Adipose tissue (tissue), 3 donors: ENCODE data around the gene LPCAT4. TPM values are rescaled to one million over a fixed set of nuclear protein-coding genes. Genes with fewer than 3 reads are reported as not detected.
"Not testable (repeated sequence)": the region's sequence is repeated elsewhere in the genome, so short reads cannot be mapped to it uniquely, and the experiment has no call there.

ENCODE experiments used
- H3K27ac ChIP-seq: one replicate; pipeline ENCODE4 v1.5.1; 2013; ENCODE audit warnings: low read depth, low read length
- WGBS, 3 donors: extraction: QIAGEN DNeasy Blood & Tissue Kit; methylation state at CpG; one replicate each; pipeline ENCODE4 v1.1.7; 2013; 5-methylcytosine and 5-hydroxymethylcytosine counted together
- polyA plus RNA-seq, 3 donors: library from polyadenylated mRNA; stranded (reverse); fragments of 200-250 nt; gene quantifications; one replicate each; pipeline ENCODE4 v1.2.3, GENCODE V29; 2013
- donor health status: healthy with polysubstance abuse.
- donor health status: Bipolar disorder and iron deficiency.
- donor health status: healthy.

Gene LPCAT4
- polyA plus RNA-seq, 3 donors = 11.4 to 39.8 (median 20.7) TPM

DNA sequence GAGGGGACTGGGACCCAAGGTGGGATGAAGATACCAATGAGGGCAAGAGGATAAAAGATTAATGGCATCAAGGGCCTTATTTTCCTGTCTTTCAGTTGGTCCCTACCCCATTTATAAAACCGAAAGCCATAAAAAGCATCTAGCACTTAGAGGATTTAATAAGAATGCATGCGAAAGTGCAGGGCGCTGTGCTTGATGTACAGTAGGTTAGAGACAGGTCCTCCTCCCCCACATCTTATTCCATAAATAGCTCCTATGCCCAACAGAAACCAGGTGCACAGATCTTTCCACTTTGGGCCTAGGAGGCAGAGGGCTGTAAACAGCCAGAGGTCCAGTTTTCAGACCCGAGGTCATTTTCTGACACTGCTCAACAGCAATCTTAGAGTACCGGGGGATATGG, 1.2 kb downstream of the LPCAT4 start:
- no peak overlapping the region for H3K27ac ChIP-seq
- 34 to 41% (median 34%) methylated on average over 5 of the region's 5 CpGs for WGBS, 3 donors

DNA sequence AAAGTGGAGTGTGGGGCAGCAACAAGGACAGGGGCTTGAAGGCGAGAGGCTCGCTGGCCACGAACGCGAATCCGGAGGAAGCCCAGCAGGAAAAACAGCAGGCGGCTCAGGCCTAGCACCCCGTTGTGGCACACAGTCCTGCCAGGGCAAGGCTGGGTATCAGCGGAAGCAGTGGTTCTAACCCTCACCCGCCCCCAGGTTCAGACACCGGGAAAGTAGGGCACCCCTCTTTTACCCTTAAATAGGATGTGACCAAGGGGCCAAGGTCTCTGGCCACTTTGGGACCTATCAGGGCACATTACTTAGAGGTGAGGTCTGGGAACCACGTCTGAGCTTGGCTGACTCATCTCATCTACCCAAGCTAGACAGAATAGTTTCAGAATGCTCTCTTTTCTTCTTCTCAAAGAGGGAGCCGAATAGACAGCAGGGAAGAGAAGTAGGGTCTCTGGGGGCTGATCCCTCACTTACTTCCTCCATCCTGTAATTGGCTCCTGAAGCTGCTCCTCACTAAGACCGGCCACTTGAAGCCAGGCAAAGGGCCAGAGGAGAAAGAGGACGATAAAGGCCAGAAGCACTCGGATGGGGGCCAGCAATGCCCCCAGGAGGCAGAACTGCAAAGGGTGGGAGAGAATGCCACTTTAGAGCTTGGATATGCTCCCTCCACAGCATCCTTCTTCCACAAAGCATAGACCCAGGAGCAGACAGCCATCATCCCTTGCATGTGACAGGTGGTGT, 1.7 kb downstream of the LPCAT4 start:
- WGBS, 3 donors = 76 to 87% (median 81%) methylated on average over 16 of the region's 16 CpGs
- no peak overlapping the region for H3K27ac ChIP-seq

GRCh38 chr15:34364041-34364440, 3.0 kb downstream of the LPCAT4 start:
- WGBS, 3 donors = 94 to 96% (median 95%) methylated on average over 8 of the region's 8 CpGs
- no peak overlapping the region for H3K27ac ChIP-seq

DNA sequence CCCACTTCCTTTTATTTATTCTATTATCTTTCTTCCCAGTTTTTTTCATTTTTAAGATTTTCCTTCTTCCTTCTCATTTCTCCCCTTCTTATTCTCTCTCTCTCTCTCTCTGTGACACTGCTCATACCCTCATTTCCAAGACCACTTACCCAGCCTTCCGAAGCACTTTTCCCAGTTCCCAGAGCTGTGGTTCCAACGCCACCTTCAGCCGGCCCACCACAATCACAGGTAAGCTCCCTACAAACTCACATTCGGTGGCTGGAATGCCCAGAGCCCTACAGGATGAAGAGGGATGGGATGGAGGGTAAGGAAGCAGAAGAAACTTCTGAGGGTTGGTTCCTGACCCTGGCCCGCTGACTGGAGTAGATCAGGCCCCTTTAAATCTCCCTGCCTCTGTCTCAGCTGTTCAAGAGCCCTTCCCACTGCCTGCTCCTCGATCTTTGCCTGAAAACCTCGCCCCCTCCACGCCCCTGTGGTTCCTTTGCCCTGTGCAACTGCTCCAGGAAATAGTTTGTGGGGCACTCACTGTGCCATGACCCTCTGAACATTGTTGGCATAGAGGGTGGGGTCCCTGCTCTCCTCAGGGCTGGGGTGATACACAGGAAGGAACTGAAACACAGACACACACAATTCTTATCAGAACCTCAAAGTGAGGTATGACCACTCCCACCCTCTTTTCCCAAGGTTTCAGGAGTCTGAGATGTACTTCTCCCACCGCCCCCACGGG, 4.8 kb downstream of the LPCAT4 start:
- WGBS, 3 donors = 78 to 89% (median 81%) methylated on average over 10 of the region's 10 CpGs
- H3K27ac ChIP-seq = no peak overlapping the region

GRCh38 chr15:34361278-34361677, 5.7 kb downstream of the LPCAT4 start:
- H3K27ac ChIP-seq = no peak overlapping the region
- 85 to 95% (median 92%) methylated on average over 7 of the region's 7 CpGs for WGBS, 3 donors

DNA sequence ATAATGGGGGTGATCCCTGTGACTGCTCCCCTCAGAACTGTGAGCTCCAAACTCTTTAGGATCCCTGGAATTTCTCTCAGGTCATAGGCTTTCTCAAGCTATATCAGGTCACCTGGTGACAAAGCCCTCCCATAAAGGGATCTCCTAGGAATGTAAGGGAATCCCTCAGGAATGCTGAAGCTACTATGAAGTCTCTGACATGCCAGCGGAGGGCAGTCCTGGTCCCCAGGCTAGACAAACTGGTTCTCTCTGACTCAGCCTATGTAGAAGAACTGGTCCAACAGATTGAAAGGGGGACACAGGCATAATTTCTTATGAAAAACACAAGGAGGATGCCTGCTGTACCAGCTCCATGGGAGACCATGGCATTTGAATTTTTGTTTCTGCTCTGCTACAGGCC, 6.7 kb downstream of the LPCAT4 start:
- no peak overlapping the region for H3K27ac ChIP-seq

GRCh38 chr15:34359416-34359815, 7.6 kb downstream of the LPCAT4 start:
- WGBS, 3 donors = 76 to 82% (median 80%) methylated on average over 3 of the region's 3 CpGs
- no peak overlapping the region for H3K27ac ChIP-seq

More for the DNA sequence above, 6.7 kb downstream of the LPCAT4 start:
- 81 to 100% (median 93%) methylated on average over 1 of the region's 1 CpG for WGBS, 3 donors

GRCh38 chr15:34358948-34359347, 8.0 kb downstream of the LPCAT4 start:
- 96 to 97% (median 97%) methylated on average over 4 of the region's 4 CpGs for WGBS, 3 donors
- H3K27ac ChIP-seq = no peak overlapping the region

DNA sequence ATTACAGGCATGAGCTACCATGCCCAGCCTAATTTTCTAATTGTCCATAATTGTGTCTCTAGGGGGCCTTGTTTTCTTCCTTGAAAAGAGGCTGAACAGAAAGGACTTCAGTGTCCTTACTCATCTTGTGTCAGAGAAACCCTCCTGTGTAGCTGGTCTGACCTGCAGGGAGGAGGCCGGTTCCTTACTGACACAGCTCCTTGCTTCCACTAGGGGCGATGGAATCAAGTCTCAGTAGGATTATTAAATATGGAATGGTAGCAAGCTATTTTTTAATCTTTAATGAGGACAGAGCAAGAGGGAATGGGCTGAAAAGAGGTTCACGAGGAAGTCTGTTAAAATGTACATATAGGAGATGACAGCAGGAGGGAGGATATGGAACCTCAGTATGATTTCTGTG, 8.6 kb downstream of the LPCAT4 start:
- no peak overlapping the region for H3K27ac ChIP-seq
- 67 to 82% (median 81%) methylated on average over 3 of the region's 3 CpGs for WGBS, 3 donors

DNA sequence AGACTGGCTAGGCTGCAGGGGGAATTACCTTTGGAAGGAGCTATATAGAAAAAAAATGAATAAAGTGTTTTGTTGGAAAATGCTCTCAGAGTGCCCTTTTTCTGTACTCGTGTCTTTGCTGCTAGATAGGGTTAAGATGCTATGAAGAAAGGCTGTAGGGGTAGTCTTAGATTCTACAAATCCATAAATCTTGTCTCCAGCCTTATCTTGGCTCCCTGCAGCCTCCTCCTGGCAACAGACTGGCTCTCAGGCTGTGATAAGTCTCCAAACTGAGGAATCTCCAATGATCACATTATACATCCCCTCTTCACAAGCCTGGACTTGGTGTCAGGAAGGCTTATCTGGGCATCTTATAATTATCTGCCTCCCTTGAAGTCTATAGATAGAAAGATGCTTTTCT, 9.3 kb downstream of the LPCAT4 start:
- WGBS, 3 donors = 80 to 85% (median 82%) methylated on average over 1 of the region's 1 CpG
- no peak overlapping the region for H3K27ac ChIP-seq

- no peak overlapping the region for H3K27ac ChIP-seq
- 86 to 89% (median 88%) methylated on average over 9 of the region's 9 CpGs for WGBS, 3 donors
Measured at GRCh38 chr15:34355241-34355640, 11.8 kb downstream of the LPCAT4 start.

GRCh38 chr15:34354286-34354685, 12.7 kb downstream of the LPCAT4 start:
- no peak overlapping the region for H3K27ac ChIP-seq
- WGBS, 3 donors = 91 to 93% (median 93%) methylated on average over 7 of the region's 7 CpGs

GRCh38 chr15:34353627-34354026, 13.4 kb downstream of the LPCAT4 start:
- WGBS, 3 donors = 72 to 81% (median 77%) methylated on average over 2 of the region's 2 CpGs

DNA sequence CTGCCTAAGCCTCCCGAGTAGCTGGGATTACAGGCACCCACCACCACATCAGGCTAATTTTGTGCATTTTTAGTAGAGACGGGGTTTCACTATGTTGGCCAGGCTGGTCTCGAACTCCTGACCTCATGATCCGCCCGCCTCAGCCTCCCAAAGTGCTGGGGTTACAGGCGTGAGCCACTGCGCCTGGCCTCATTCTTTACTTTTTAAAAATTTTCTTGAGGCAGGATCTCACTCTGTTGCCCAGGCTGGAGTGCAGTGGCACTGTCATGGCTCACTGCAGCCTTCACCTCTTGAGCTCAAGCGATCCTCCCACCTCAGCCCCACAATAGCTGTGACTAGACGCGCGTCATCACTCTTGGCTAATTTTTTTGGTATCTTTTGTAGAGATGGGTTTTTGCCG, 14.0 kb downstream of the LPCAT4 start:
- H3K27ac ChIP-seq = not testable (repeated sequence)
- 92 to 97% (median 93%) methylated on average over 12 of the region's 12 CpGs for WGBS, 3 donors

More at GRCh38 chr15:34353627-34354026, 13.4 kb downstream of the LPCAT4 start:
- H3K27ac ChIP-seq = no peak overlapping the region

GRCh38 chr15:34349769-34350168, 17.2 kb downstream of the LPCAT4 start:
- no peak overlapping the region for H3K27ac ChIP-seq
- WGBS, 3 donors = 80 to 88% (median 81%) methylated on average over 4 of the region's 4 CpGs

- no peak overlapping the region for H3K27ac ChIP-seq
- WGBS, 3 donors = 48 to 74% (median 67%) methylated on average over 1 of the region's 1 CpG
Measured at GRCh38 chr15:34348735-34349300, 18.2 kb downstream of the LPCAT4 start.

DNA sequence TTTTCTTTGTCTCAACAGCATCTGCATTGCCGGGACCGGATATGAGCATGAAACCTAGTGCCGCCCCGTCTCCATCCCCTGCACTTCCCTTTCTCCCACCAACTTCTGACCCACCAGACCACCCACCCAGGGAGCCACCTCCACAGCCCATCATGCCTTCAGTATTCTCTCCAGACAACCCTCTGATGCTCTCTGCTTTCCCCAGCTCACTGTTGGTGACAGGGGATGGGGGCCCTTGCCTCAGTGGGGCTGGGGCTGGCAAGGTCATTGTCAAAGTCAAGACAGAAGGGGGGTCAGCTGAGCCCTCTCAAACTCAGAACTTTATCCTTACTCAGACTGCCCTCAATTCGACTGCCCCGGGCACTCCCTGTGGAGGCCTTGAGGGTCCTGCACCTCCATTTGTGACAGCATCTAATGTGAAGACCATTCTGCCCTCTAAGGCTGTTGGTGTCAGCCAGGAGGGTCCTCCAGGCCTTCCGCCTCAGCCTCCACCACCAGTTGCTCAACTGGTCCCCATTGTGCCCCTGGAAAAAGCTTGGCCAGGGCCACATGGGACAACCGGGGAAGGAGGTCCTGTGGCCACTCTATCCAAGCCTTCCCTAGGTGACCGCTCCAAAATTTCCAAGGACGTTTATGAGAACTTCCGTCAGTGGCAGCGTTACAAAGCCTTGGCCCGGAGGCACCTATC, 18.9 kb downstream of the LPCAT4 start:
- WGBS, 3 donors = 76 to 80% (median 77%) methylated on average over 13 of the region's 13 CpGs
- H3K27ac ChIP-seq = no peak overlapping the region

DNA sequence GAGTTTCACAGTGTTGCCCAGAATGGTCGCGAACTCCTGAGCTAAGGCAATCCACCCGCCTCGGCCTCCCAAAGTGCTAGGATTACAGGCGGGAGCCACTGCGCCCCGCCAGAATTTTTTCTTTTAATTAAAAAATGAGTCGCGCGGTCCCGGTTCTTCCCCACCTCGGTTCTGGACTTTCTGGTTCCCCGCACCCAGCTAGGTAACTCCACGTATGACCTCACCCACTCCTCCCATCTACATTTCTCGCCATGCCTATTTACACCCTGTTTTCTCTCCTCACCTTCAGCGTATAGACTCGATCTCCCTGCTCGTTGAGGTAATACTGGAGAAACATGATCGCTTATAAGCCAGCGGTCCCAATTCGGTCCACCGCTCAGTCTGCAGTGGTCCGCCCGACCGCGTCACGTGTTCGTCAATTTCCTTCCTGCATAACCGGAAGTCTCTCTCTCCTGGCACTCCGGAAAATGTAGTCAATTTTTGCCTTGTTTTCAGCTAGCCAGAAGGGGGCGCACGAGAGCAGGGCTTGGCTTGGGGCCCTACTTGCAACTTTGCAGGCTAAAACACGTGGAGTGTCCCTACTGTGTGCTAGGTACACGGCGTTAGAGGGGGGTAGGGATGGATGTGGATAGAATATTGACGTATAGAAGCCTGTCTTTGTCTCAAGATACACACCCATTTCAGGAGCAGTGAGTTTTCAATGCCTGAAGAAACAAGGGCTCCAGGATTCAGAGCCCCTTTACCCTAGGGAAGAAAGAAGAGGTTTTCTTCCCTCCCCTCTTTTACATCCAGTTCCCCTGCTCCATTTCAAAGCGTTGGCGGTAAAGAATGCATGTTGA, 24.0 kb downstream of the LPCAT4 start, which contains the start of the genes NOP10 and NUTM1:
Gene NOP10, minus strand, starts transcription at position 400 of the 839 bp plus-strand sequence. Its CDS starts 63 bp downstream, at position 337.
Gene NUTM1, plus strand, starts transcription at position 579 of the 839 bp plus-strand sequence. CDS start 382 bp downstream, outside the sequence.
- H3K27ac ChIP-seq = no peak within 1 kb of the TSS
- WGBS, 3 donors = 0 to 2% (median 2%) methylated on average over 38 of the region's 38 CpGs
